Ascending aorta (tissue), 2 donors: Measurements from ENCODE around the gene COL1A1. TPM values are rescaled to one million over a fixed set of nuclear protein-coding genes. Genes with fewer than 3 reads are reported as not detected.

Experiments
- DNase-seq, 2 donors: peaks; one replicate each; pipeline ENCODE4 v3.0.0-alpha.2; 2019; ENCODE audit warnings: low spot score in 2 of 2
- H3K27ac ChIP-seq, 2 donors: fragments of 200-600 bp; sonication (generic); one replicate each; pipeline ENCODE4 v1.5.1; 2016 to 2017; ENCODE audit warnings: mild to moderate bottlenecking in 1 of 2
- H3K27me3 ChIP-seq: fragments of 200-600 bp; sonication (generic); one replicate; pipeline ENCODE4 v1.5.1; 2017
- H3K36me3 ChIP-seq, 2 donors: fragments of 200-600 bp; sonication (generic); one replicate each; pipeline ENCODE4 v1.5.1; 2016
- H3K4me1 ChIP-seq, 2 donors: fragments of 200-600 bp; sonication (generic); one replicate each; pipeline ENCODE4 v1.5.1; 2016 to 2017; ENCODE audit warnings: mild to moderate bottlenecking in 1 of 2
- H3K4me3 ChIP-seq, 2 donors: fragments of 200-600 bp; sonication (generic); one replicate each; pipeline ENCODE4 v1.5.1; 2016 to 2017; ENCODE audit warnings: mild to moderate bottlenecking in 1 of 2
- H3K9me3 ChIP-seq, 2 donors: fragments of 200-600 bp; sonication (generic); one replicate each; pipeline ENCODE4 v1.5.1; 2016
- CTCF ChIP-seq, 3 experiments: fragments of 200-600 bp in 2 of 3; fragments of 450-650 bp in 1 of 3; sonication (generic) in 2 of 3; IDR thresholded peaks; one replicate each; pipeline ENCODE4 v1.5.1; 2016 to 2019; ENCODE audit warnings: antibody characterized with exemption in 3 of 3, mild to moderate bottlenecking in 1 of 3, moderate library complexity in 1 of 3
- intact Hi-C: fragments of 100-400 bp; cut with DNase I; formaldehyde crosslinking; loops from one replicate; pipeline ENCODE4 v1.15.1; 2023
- total RNA-seq: library from RNA; depleted of rRNA; stranded (reverse); fragments of >200 nt; gene quantifications from one replicate; pipeline ENCODE4 v1.1.0, GENCODE V29; 2016

COL1A1 gene
- total RNA-seq, 1 donor from 2014 or later = 547 TPM

- TF ChIP-seq CTCF (IDR thresholded peaks at IDR 0.05) = no peak
- no peaks in the 10 kb centered on the region for H3K27me3 ChIP-seq
- H3K4me3 ChIP-seq = peak overlapping the region in 1 of 2 donors; percentile 46
- H3K27ac ChIP-seq = peak overlapping the region; percentile 95 to 96
- intact Hi-C loops = loop anchor here (1.0 kb wide), 1 partner anchor 10 kb away; no protein-coding TSS in a partner anchor
- peaks cover 20 to 38% of the 10 kb centered on the region in 2 donors for H3K4me1 ChIP-seq
- H3K9me3 ChIP-seq = no peaks in the 10 kb centered on the region
- no peaks in the 10 kb centered on the region for H3K36me3 ChIP-seq
- peak; percentile 74 to 95 for DNase-seq
Observed at GRCh38 chr17:50209472-50210239, 8.2 kb upstream of the COL1A1 start.

- Histone ChIP-seq H3K9me3 (no peaks in the 10 kb centered on the region), H3K36me3 (no peaks in the 10 kb centered on the region), H3K27ac (peak overlapping the region; percentile 95 to 96), H3K27me3 (no peaks in the 10 kb centered on the region), H3K4me1 (peaks cover 20 to 37% of the 10 kb centered on the region in 2 donors), H3K4me3 (no peak overlapping the region)
- DNase-seq = peak in 1 of 2 donors; percentile 34
- intact Hi-C loops = no loop called here
- TF ChIP-seq CTCF (IDR thresholded peaks at IDR 0.05) = no peak
Observed at GRCh38 chr17:50209133-50209471, 7.7 kb upstream of the COL1A1 start.

GRCh38 chr17:50208611-50209061, 7.2 kb upstream of the COL1A1 start:
- TF ChIP-seq CTCF (IDR thresholded peaks at IDR 0.05) = no peak
- H3K4me1 ChIP-seq = peaks cover 20 to 37% of the 10 kb centered on the region in 2 donors
- H3K27ac ChIP-seq = peak overlapping the region; percentile 95 to 96
- intact Hi-C loops = no loop called here
- no peaks in the 10 kb centered on the region for H3K36me3 ChIP-seq
- no peaks in the 10 kb centered on the region for H3K27me3 ChIP-seq
- H3K4me3 ChIP-seq = no peak overlapping the region
- peak in 1 of 2 donors; percentile 55 for DNase-seq
- no peaks in the 10 kb centered on the region for H3K9me3 ChIP-seq

GRCh38 chr17:50207792-50208567, 6.5 kb upstream of the COL1A1 start:
- no peaks in the 10 kb centered on the region for H3K36me3 ChIP-seq
- TF ChIP-seq CTCF (IDR thresholded peaks at IDR 0.05) = no peak
- peak in 1 of 2 donors; percentile 63 for DNase-seq
- H3K27ac ChIP-seq = peak overlapping the region; percentile 95 to 96
- no peaks in the 10 kb centered on the region for H3K9me3 ChIP-seq
- peaks cover 20 to 40% of the 10 kb centered on the region in 2 donors for H3K4me1 ChIP-seq
- H3K4me3 ChIP-seq = no peak overlapping the region
- no peaks in the 10 kb centered on the region for H3K27me3 ChIP-seq
- intact Hi-C loops = no loop called here

- Histone ChIP-seq H3K9me3 (no peaks in the 10 kb centered on the region), H3K4me3 (no peak overlapping the region), H3K4me1 (peaks cover 20 to 41% of the 10 kb centered on the region in 2 donors), H3K27ac (peak overlapping the region; percentile 62 to 96), H3K36me3 (no peaks in the 10 kb centered on the region), H3K27me3 (no peaks in the 10 kb centered on the region)
- intact Hi-C loops = no loop called here
- TF ChIP-seq CTCF (IDR thresholded peaks at IDR 0.05) = no peak
- DNase-seq = peak in 1 of 2 donors; percentile 59
Observed at GRCh38 chr17:50207315-50207714, 5.9 kb upstream of the COL1A1 start.
